H1 (cell line): ENCODE data around the gene PSME4. TPM values are rescaled to one million over a fixed set of nuclear protein-coding genes. Genes with fewer than 3 reads are reported as not detected.

Source experiments
- ATF3 ChIP-seq: IDR thresholded peaks from 2 replicates; pipeline ENCODE4 v1.6.1; 2011; ENCODE audit warnings: low read depth, mild to moderate bottlenecking, low read length; ENCODE audit not compliant: insufficient read depth
- FOSL1 ChIP-seq: IDR thresholded peaks from 2 replicates; pipeline ENCODE4 v1.6.1; 2011; ENCODE audit warnings: mild to moderate bottlenecking, low read depth, low read length, moderate library complexity; ENCODE audit not compliant: insufficient read depth
- GABPA ChIP-seq: IDR thresholded peaks from 2 replicates; pipeline ENCODE4 v1.6.1; 2011; ENCODE audit warnings: mild to moderate bottlenecking, low read length, moderate library complexity, borderline replicate concordance; ENCODE audit not compliant: insufficient read depth
- JUND ChIP-seq: IDR thresholded peaks from 2 replicates; pipeline ENCODE4 v1.6.1; 2011; ENCODE audit warnings: mild to moderate bottlenecking, improper control_type of control experiment, low read length
- KDM4A ChIP-seq: IDR thresholded peaks from one replicate; pipeline ENCODE4 v1.7.1; 2012; ENCODE audit warnings: low read depth, mild to moderate bottlenecking, moderate library complexity, low read length, inconsistent platforms; ENCODE audit not compliant: severe bottlenecking
- MAFK ChIP-seq: IDR thresholded peaks from 2 replicates; pipeline ENCODE4 v1.6.1; 2012; ENCODE audit warnings: low read depth, mild to moderate bottlenecking, improper control_type of control experiment, low read length
- MAX ChIP-seq: IDR thresholded peaks from 2 replicates; pipeline ENCODE4 v1.6.1; 2012; ENCODE audit warnings: inconsistent platforms
- polyA plus RNA-seq, 7 experiments: library from polyadenylated mRNA; depleted of rRNA in 3 of 7; stranded (reverse) in 5 of 7; unstranded in 2 of 7; fragments of >200 nt in 5 of 7; fragments of 200-250 nt in 2 of 7; gene quantifications; 1 replicate in 5 of 7; 2 replicates in 1 of 7; 4 replicates in 1 of 7; pipeline versions ENCODE4 v1.2.1 to v1.2.3, GENCODE V29; 2011 to 2013; ENCODE audit warnings: missing spikeins in 2 of 7, mixed read lengths in 2 of 7
- total RNA-seq: library from RNA; stranded (reverse); fragmentation: NEBNext Ultra II Directional; extraction: Animal tissue kit (Norgen Biotek cat#: 25700); gene quantifications from 2 replicates; pipeline ENCODE4 v1.2.1, GENCODE V29; 2021

The PSME4 gene
- total and polyA plus RNA-seq, 2 of the 8 experiments (the other 6 are each of a cell fraction or from before 2014, with no cell fraction given): 42.2 to 116 TPM

GRCh38 chr2:53911434-53912189, 59.2 kb downstream of the PSME4 start (continued):
- TF ChIP-seq MAFK: no peak
- TF ChIP-seq ATF3: no peak
- no peak for TF ChIP-seq GABPA
- no peak for TF ChIP-seq KDM4A
- TF ChIP-seq FOSL1: no peak
- TF ChIP-seq JUND: no peak
- no peak for TF ChIP-seq MAX
